Measurements from ENCODE around the gene TRPV6. TPM values are rescaled to one million over a fixed set of nuclear protein-coding genes. Genes with fewer than 3 reads are reported as not detected.

The TRPV6 gene
- total RNA-seq, result 5.2 TPM

GRCh38 chr7:142885311-142886230 lies at the start of gene TRPV6:
Gene TRPV6 (minus strand): TSS chr7:142885745.

GRCh38 chr7:142933624-142934023 lies 48.1 kb upstream of the TRPV6 start, which contains the start of gene TRPV5:
Gene TRPV5 (minus strand): TSS chr7:142933746. CDS start chr7:142933459, 287 bp downstream.

GRCh38 chr7:142854372-142855113 lies 31.0 kb downstream of the TRPV6 start, which contains the start of gene EPHB6:
Gene EPHB6 (plus strand): TSS chr7:142855076. CDS start chr7:142863228, 8,152 bp downstream.

Other genes with a start within 250 kb of the TRPV6 start
- gene PRSS1, start 136.3 kb downstream of the TRPV6 start, total RNA-seq, result 0.41 TPM
- gene PRSS2, start 114.8 kb downstream of the TRPV6 start, total RNA-seq, result 0.58 TPM
- gene EPHB6, start 30.7 kb downstream of the TRPV6 start, total RNA-seq, result 17.6 TPM
- 1.1 TPM for gene TRPV5, start 48.0 kb upstream of the TRPV6 start, total RNA-seq
- gene LLCFC1, start 53.7 kb upstream of the TRPV6 start, total RNA-seq, result not detected
- gene KEL, start 76.6 kb upstream of the TRPV6 start, total RNA-seq, result 3.2 TPM
- 0.53 TPM for gene OR9A2, start 141.4 kb upstream of the TRPV6 start, total RNA-seq
- not detected for gene OR6V1, start 166.6 kb upstream of the TRPV6 start, total RNA-seq
- not detected for gene PIP, start 246.3 kb upstream of the TRPV6 start, total RNA-seq

Measured in metanephros (tissue), 1 donor.